K562 (cell line): ENCODE measurements around the gene EMD. TPM values are rescaled to one million over a fixed set of nuclear protein-coding genes. Genes with fewer than 3 reads are reported as not detected.
"Not testable (repeated sequence)": the region's sequence is repeated elsewhere in the genome, so short reads cannot be mapped to it uniquely, and the experiment has no call there.

Experiments
- ATAC-seq: fragments of 200-7000 bp; cut with Tn5 transposase; 3 replicates; pipeline ENCODE4 v1.9.1; 2020; ENCODE audit warnings: moderate library complexity
- BruUV-seq: library from RNA; stranded (reverse); fragments of 400-500 nt; replicated peaks from 2 replicates; lab custom pipeline; 2021; lab: Mats Ljungman, UMichigan
- CTCF ChIA-PET: fragments of 300-600 bp; formaldehyde crosslinking; extraction: SDS; loops from one replicate; lab custom pipeline; 2021; ENCODE audit warnings: low intra/inter-chr PET ratio; lab: Yijun Ruan, JAX
- POLR2A ChIA-PET: fragments of 300-600, 350-650 bp; sonication (Branson Sonifier 250); formaldehyde crosslinking; extraction: SDS; loops from one replicate; lab custom pipeline; 2021; ENCODE audit warnings: antibody characterized with exemption, inconsistent platforms; lab: Yijun Ruan, JAX
- DNase-seq, 4 experiments: peaks; one replicate each; pipeline versions ENCODE4 v3.0.0 to v3.0.0-alpha.2; 2011 to 2018; ENCODE audit warnings: low spot score in 3 of 4, mixed read lengths in 3 of 4; ENCODE audit errors: extremely low read depth in 1 of 4
- FAIRE-seq: peaks from 2 replicates; lab custom pipeline; 2011; peaks lifted over from hg19 to GRCh38; lab: Jason Lieb, UNC
- H2AFZ ChIP-seq: 2 replicates; pipeline ENCODE4 v1.6.0; 2011; ENCODE audit warnings: low read depth, low read length, control low read depth, inconsistent platforms
- H3K27ac ChIP-seq: fragments of 200-600 bp; 3 replicates; pipeline ENCODE4 v1.8.0; 2011; ENCODE audit warnings: low read depth, mild to moderate bottlenecking, control low read depth, inconsistent platforms, low read length, moderate library complexity, mixed read lengths; ENCODE audit errors: extremely low read depth
- H3K27me3 ChIP-seq, 2 experiments: fragments of 300-600 bp in 1 of 2; 2 replicates in 1 of 2; 3 replicates in 1 of 2; pipeline versions ENCODE4 v1.6.0 to v1.8.0; 2011; ENCODE audit warnings: inconsistent platforms in 2 of 2, low read length in 2 of 2, mild to moderate bottlenecking in 1 of 2, mixed read lengths in 1 of 2, moderate library complexity in 1 of 2; ENCODE audit not compliant: control insufficient read depth in 2 of 2, insufficient read depth in 2 of 2
- H3K36me3 ChIP-seq: fragments of 300-600 bp; 3 replicates; pipeline ENCODE4 v1.8.0; 2011; ENCODE audit warnings: mild to moderate bottlenecking, low read length, inconsistent platforms; ENCODE audit not compliant: control insufficient read depth, insufficient read depth
- H3K4me1 ChIP-seq, 2 experiments: fragments of 200-600 bp in 1 of 2; replicated peaks in 1 of 2; 2 replicates in 1 of 2; 3 replicates in 1 of 2; pipeline versions ENCODE4 v1.5.1 to v1.8.0; 2011; ENCODE audit warnings: inconsistent platforms in 2 of 2, low read length in 2 of 2, mild to moderate bottlenecking in 1 of 2, mixed read lengths in 1 of 2, moderate library complexity in 1 of 2; ENCODE audit not compliant: control insufficient read depth in 2 of 2, insufficient read depth in 2 of 2
- H3K4me2 ChIP-seq: 2 replicates; pipeline ENCODE4 v1.6.1; 2011; ENCODE audit warnings: low read length, control low read depth, inconsistent platforms, mixed read lengths; ENCODE audit not compliant: insufficient read depth
- H3K4me3 ChIP-seq: fragments of 200-600 bp; sonication (generic), shearing (Covaris generic); 2 replicates; pipeline ENCODE4 v1.5.1; 2016; ENCODE audit warnings: control low read depth, inconsistent platforms
- H3K79me2 ChIP-seq: fragments of 200-600 bp; 3 replicates; pipeline ENCODE4 v1.8.0; 2011; ENCODE audit warnings: low read length, inconsistent platforms; ENCODE audit not compliant: control insufficient read depth, insufficient read depth
- H3K9ac ChIP-seq, 2 experiments: 2 replicates each; pipeline versions ENCODE4 v1.6.0 to v1.6.1; 2011; ENCODE audit warnings: low read depth in 2 of 2, low read length in 2 of 2, control low read depth in 1 of 2, inconsistent platforms in 1 of 2, mild to moderate bottlenecking in 1 of 2, mixed read lengths in 1 of 2; ENCODE audit not compliant: insufficient read depth in 1 of 2
- H3K9me1 ChIP-seq: one replicate; pipeline ENCODE4 v1.6.0; 2011; ENCODE audit warnings: inconsistent platforms, mild to moderate bottlenecking, low read length, moderate library complexity; ENCODE audit not compliant: control insufficient read depth, insufficient read depth
- H3K9me3 ChIP-seq: replicated peaks from 2 replicates; pipeline ENCODE4 v1.5.1; 2011; ENCODE audit warnings: low read depth, low read length, inconsistent platforms; ENCODE audit not compliant: control insufficient read depth, insufficient read depth
- H4K20me1 ChIP-seq: replicated peaks from 2 replicates; pipeline ENCODE4 v1.6.1; 2011; ENCODE audit warnings: low read length, inconsistent platforms, mixed read lengths; ENCODE audit not compliant: control insufficient read depth, insufficient read depth
- RBFOX2 ChIP-seq: fragments of 200-400 bp; formaldehyde crosslinking; IDR thresholded peaks from 2 replicates; pipeline ENCODE4 v1.6.1; 2017; ENCODE audit warnings: low read depth, mild to moderate bottlenecking, low read length, moderate library complexity
- WGBS: fragments of 100-300 bp; shearing (Covaris generic); methylation state at CpG from one replicate; pipeline ENCODE4 v1.1.6; 2016; ENCODE audit warnings: low coverage, mixed read lengths; ENCODE audit not compliant: insufficient coverage; ENCODE audit errors: missing lambda C conversion rate; 5-methylcytosine and 5-hydroxymethylcytosine counted together
- in situ Hi-C: fragments of 300-500 bp; cut with MboI; formaldehyde crosslinking; loops from 4 replicates; pipeline ENCODE4 v1.15.0; 2018; ENCODE audit warnings: inconsistent platforms, mixed read lengths
- intact Hi-C: fragments of 100-400 bp; cut with micrococcal nuclease; formaldehyde crosslinking; loops from 2 replicates; pipeline ENCODE4 v1.14.2; 2022
- polyA plus RNA-seq, 8 experiments: library from polyadenylated mRNA; depleted of rRNA in 4 of 8; stranded (reverse) in 5 of 8; unstranded in 3 of 8; fragments of >200 nt; fragmentation: Nextera tagmentation in 2 of 8; fragmentation: Illumina TruSeq in 1 of 8; extraction: Ambion mirVana in 2 of 8; extraction: Trizol in 1 of 8; gene quantifications; 2 replicates each; pipeline versions ENCODE4 v1.2.1 to v1.2.3, GENCODE V29; 2011 to 2014; ENCODE audit warnings: inconsistent platforms in 1 of 8, missing spikeins in 1 of 8
- total RNA-seq, 7 experiments: library from RNA; depleted of rRNA in 6 of 7; stranded (reverse); fragments of >200 nt in 6 of 7; fragmentation: Illumina TruSeq in 2 of 7; extraction: Trizol in 2 of 7; gene quantifications; 2 replicates each; pipeline versions ENCODE4 v1.2.1 to v1.2.3, GENCODE V29; 2011 to 2021; ENCODE audit warnings: low replicate concordance in 1 of 7

EMD gene
- total and polyA plus RNA-seq, 9 of the 15 experiments (the other 6 are each of a cell fraction or from before 2014, with no cell fraction given): 2.3 to 206 (median 61.9) TPM

DNA sequence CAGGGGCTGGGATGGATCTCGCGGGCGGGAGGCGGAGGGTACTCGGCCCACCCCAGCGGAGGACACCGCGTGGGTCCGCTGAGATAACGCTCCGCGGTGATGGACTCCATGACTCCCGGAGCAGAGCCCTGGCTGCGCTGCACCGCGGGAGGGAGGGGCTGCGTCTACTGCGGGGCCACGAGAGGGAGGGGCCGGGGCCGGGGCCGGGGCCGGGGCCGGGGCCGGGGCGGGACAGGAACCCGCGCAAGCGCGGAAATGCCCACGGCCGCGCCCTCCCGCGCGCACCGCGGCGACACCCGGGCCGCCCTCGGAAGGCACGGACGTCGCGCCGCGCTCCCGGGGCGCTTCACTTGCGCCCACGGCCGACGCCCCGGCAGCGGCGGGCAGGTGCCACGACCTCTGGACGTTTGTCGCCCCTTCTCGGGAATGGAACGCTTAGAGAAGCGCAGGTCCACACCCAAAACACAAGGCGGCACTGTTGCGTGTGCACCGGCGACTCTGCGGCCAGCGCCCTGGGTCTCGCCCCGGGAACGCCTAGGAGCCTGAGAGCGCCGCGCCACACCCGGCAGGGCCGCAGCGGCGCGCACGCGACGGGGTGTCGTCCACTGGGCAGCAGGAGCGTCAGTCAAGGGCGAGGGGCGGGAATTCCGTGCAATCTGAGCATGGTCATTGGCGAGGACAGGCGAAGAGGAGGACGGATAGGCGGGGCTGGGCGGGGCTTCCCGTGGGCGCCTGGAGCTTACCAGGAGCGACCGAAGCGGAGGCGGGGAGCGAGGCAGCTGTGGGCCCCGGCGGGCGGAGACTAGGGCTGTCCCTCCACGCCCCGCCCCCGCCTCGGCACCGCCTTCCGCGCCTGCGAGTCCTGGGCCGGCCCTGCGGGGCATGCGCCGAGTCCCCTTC, 37.4 kb upstream of the EMD start:
- BruUV-seq, H3K9me1 ChIP-seq, H3K4me2 ChIP-seq, H3K27ac ChIP-seq, H3K36me3 ChIP-seq, in situ Hi-C loops, H4K20me1 ChIP-seq, H3K9ac ChIP-seq, DNase-seq, POLR2A ChIA-PET: not testable (repeated sequence)
- peak; percentile 97 for FAIRE-seq
- no CpG with 5 or more reads among the region's 115 CpGs for WGBS
- 0 out of 2 replicates have a peak, but pooled peaks have one; percentile 20 for TF ChIP-seq RBFOX2
- TF ChIP-seq, all 486 proteins: peak for 1; not testable (repeated sequence) for 485
- H3K4me1 ChIP-seq, CTCF ChIA-PET, H3K27me3 ChIP-seq, H2AFZ ChIP-seq, H3K4me3 ChIP-seq, H3K9me3 ChIP-seq, H3K79me2 ChIP-seq, intact Hi-C loops: not testable (repeated sequence)
- peak; percentile 84 for ATAC-seq

- H4K20me1 ChIP-seq, in situ Hi-C loops, DNase-seq, H3K4me3 ChIP-seq, POLR2A ChIA-PET, intact Hi-C loops, H3K9me1 ChIP-seq, H3K9me3 ChIP-seq, CTCF ChIA-PET, H3K27ac ChIP-seq, BruUV-seq, H3K9ac ChIP-seq, H3K27me3 ChIP-seq, H2AFZ ChIP-seq, H3K4me2 ChIP-seq, H3K36me3 ChIP-seq, H3K79me2 ChIP-seq: not testable (repeated sequence)
- peaks cover 3 to 12% of the 10 kb centered on the region in 2 experiments; a peak in 3 of 5 replicates for H3K4me1 ChIP-seq
- peak; percentile 15 for ATAC-seq
- peak; percentile 91 for FAIRE-seq
- no CpG with 5 or more reads among the region's 16 CpGs for WGBS
Measured at GRCh38 chrX:154343063-154343462, 36.0 kb upstream of the EMD start.

DNA sequence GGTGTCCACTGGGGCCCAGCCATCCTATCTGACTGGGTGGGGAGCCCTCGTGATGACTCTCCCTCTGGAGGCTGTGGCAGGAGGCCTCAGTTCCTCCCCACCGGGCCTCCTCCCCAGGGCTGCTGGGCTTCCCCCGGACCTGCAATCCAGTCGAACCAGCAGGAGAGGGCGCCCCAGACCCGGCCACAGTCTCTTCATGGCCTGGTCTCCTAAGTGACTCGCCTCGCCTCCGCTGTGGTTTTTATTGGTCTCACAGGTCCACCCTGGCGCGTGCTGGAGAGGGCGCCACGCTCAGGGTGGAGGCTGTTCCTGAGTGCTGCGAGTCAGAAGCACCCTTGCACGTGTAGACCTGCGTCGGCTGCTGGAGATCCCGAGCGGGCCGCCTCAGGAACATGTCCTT, 35.5 kb upstream of the EMD start:
- H3K27ac ChIP-seq, H3K4me2 ChIP-seq, in situ Hi-C loops, intact Hi-C loops, H2AFZ ChIP-seq, POLR2A ChIA-PET, H3K9me3 ChIP-seq, H3K9ac ChIP-seq, H3K36me3 ChIP-seq, CTCF ChIA-PET, H3K79me2 ChIP-seq, H4K20me1 ChIP-seq, BruUV-seq, DNase-seq, H3K9me1 ChIP-seq, H3K27me3 ChIP-seq, H3K4me3 ChIP-seq: not testable (repeated sequence)
- ATAC-seq: peak; percentile 68
- peaks cover 3 to 16% of the 10 kb centered on the region in 2 experiments; a peak in 3 of 5 replicates for H3K4me1 ChIP-seq
- WGBS: no CpG with 5 or more reads among the region's 20 CpGs
- peak; percentile 91 for FAIRE-seq
